Epithelial cell of proximal tubule (primary cell): ENCODE measurements around the gene HIRIP3. TPM values are rescaled to one million over a fixed set of nuclear protein-coding genes. Genes with fewer than 3 reads are reported as not detected.

Source experiments
- DNase-seq: peaks from one replicate; pipeline ENCODE4 v3.0.0-alpha.2; 2011; ENCODE audit warnings: low read depth
- H3K4me3 ChIP-seq: 2 replicates; pipeline ENCODE4 v1.5.1; 2011; ENCODE audit warnings: low read depth, mild to moderate bottlenecking, low read length
- CTCF ChIP-seq: conservative IDR thresholded peaks from 2 replicates; pipeline ENCODE4 v1.5.1; 2012; ENCODE audit warnings: low read depth, mild to moderate bottlenecking, low read length
- total RNA-seq: library from RNA; depleted of rRNA; stranded (reverse); fragments of >200 nt; gene quantifications from 2 replicates; pipeline ENCODE4 v1.2.3, GENCODE V29; 2015

The HIRIP3 gene
- total RNA-seq, 1 donor from 2014 or later: 9.5 TPM

GRCh38 chr16:29950806-29951461 is 44.5 kb downstream of the HIRIP3 start:
- DNase-seq: no peak
- TF ChIP-seq CTCF: no peak
- H3K4me3 ChIP-seq: no peak overlapping the region

DNA sequence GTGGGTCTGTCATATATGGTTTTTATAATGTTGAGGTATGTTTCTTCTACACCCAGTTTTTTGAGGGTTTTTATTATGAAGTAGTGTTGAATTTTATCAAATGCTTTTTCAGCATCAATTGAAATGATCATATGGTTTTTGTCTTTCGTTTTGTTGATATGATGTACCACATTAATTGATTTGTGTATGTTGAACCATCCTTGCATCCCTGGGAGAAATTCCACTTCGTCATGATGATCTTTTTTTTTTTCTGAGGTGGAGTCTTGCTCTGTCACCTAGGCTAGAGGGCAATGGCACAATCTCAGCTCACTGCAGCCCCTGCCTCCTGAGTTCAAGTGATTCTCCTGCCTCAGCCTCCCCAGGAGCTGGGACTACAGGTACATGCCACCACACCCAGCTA is 47.5 kb downstream of the HIRIP3 start:
- no peak for TF ChIP-seq CTCF
- no peak overlapping the region for H3K4me3 ChIP-seq
- DNase-seq: no peak

DNA sequence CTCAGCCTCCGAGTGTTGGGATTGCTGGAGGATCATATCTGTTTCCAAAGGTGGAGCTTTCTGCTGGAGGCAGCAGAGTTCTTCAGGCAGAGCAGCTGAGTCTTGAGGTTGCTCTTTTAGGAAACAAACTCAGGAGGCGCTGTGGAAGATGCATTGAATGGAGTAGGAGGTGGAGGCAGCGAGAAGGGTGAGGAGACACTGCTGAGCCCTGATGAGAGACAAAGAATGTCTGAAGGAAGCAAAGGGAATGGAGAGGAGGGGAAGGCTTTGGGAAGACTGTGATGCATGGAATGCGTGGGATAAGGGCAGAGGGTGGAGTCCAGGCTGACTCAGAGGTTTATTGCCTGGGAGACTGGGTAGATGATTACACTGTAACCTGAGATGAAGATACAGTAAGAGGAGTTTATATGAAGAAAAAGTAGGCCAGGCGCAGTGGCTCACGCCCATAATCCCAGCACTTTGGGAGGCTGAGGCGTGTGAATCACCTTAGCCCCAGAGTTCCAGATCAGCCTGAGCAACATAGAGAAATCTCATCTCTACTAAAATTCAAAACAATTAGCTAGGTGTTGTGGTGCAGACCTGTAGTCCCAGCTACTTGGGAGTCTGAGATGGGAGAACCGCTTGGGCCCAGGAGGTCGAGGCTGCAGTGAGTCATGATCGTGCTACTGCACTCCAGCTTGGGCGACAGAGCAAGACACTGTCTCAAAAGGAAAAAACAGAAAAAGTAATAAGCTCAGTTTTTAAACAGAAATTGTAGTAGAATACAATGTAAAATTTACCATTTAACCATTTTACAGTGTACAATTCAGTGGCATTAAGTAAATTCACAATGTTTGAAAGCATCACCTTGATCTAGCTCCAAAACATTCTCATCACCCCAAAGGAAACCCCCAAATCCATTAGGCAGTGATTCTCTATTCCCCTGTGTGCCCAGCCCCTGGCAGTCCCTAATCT is 51.3 kb downstream of the HIRIP3 start:
- peak; percentile 99 for DNase-seq
- H3K4me3 ChIP-seq: peak overlapping the region; percentile 47
- peak; percentile 57 for TF ChIP-seq CTCF

Other genes starting within 250 kb of the HIRIP3 start
- not detected in 2 replicates for gene C16orf54, start 249.6 kb downstream of the HIRIP3 start, total RNA-seq
- not detected in 2 replicates for gene ZG16, start 217.4 kb downstream of the HIRIP3 start, total RNA-seq
- gene KIF22, start 204.9 kb downstream of the HIRIP3 start, total RNA-seq: 105 and 118 TPM in 2 replicates
- 174 and 293 TPM in 2 replicates for gene MAZ, start 189.1 kb downstream of the HIRIP3 start, total RNA-seq
- 0.35 TPM in 1 of 2 replicates, not detected in the other for gene PRRT2, start 183.4 kb downstream of the HIRIP3 start, total RNA-seq
- gene PAGR1, start 179.5 kb downstream of the HIRIP3 start, total RNA-seq: 62.3 and 63.2 TPM in 2 replicates
- 179 and 205 TPM in 2 replicates for gene MVP, start 175.2 kb downstream of the HIRIP3 start, total RNA-seq
- gene CDIPT, start 132.4 kb downstream of the HIRIP3 start, total RNA-seq: 79.0 and 83.3 TPM in 2 replicates
- gene SEZ6L2, start 96.1 kb downstream of the HIRIP3 start, total RNA-seq: 2.2 and 12.8 TPM in 2 replicates
- 11.1 and 14.2 TPM in 2 replicates for gene ASPHD1, start 95.1 kb downstream of the HIRIP3 start, total RNA-seq
- 6.6 and 17.4 TPM in 2 replicates for gene KCTD13, start 69.4 kb downstream of the HIRIP3 start, total RNA-seq
- gene TMEM219, start 33.5 kb downstream of the HIRIP3 start, total RNA-seq: 92.1 and 139 TPM in 2 replicates
- 31.6 and 31.9 TPM in 2 replicates for gene TAOK2, start 21.7 kb downstream of the HIRIP3 start, total RNA-seq
- 86.9 and 108 TPM in 2 replicates for gene INO80E, start 624 bp upstream of the HIRIP3 start, total RNA-seq
- gene DOC2A, start 15.4 kb upstream of the HIRIP3 start, total RNA-seq: 0.17 and 0.22 TPM in 2 replicates
- gene C16orf92, start 27.6 kb upstream of the HIRIP3 start, total RNA-seq: not detected in 2 replicates
- not detected in 2 replicates for gene TLCD3B, start 35.7 kb upstream of the HIRIP3 start, total RNA-seq
- 1,398 and 2,089 TPM in 2 replicates for gene ALDOA, start 70.1 kb upstream of the HIRIP3 start, total RNA-seq
- gene PPP4C, start 80.4 kb upstream of the HIRIP3 start, total RNA-seq: 98.4 and 178 TPM in 2 replicates
- gene TBX6, start 96.3 kb upstream of the HIRIP3 start, total RNA-seq: 0.07 and 1.3 TPM in 2 replicates
- gene YPEL3, start 100.6 kb upstream of the HIRIP3 start, total RNA-seq: 16.0 and 41.3 TPM in 2 replicates
- gene GDPD3, start 117.9 kb upstream of the HIRIP3 start, total RNA-seq: 0.72 TPM in 1 of 2 replicates, not detected in the other
- 33.6 and 34.4 TPM in 2 replicates for gene MAPK3, start 127.6 kb upstream of the HIRIP3 start, total RNA-seq
- gene CORO1A, start 188.0 kb upstream of the HIRIP3 start, total RNA-seq: 24.1 and 26.3 TPM in 2 replicates
- gene BOLA2B, start 198.0 kb upstream of the HIRIP3 start, total RNA-seq: 421 and 538 TPM in 2 replicates
- gene SLX1A, start 198.3 kb upstream of the HIRIP3 start, total RNA-seq: 57.7 and 158 TPM in 2 replicates
- 6.6 and 12.1 TPM in 2 replicates for gene SULT1A3, start 203.6 kb upstream of the HIRIP3 start, total RNA-seq